Measurements from ENCODE around the gene UTP4. TPM values are rescaled to one million over a fixed set of nuclear protein-coding genes. Genes with fewer than 3 reads are reported as not detected.

The UTP4 gene
- total and polyA plus RNA-seq, 2 of the 8 experiments (the other 6 are each of a cell fraction or from before 2014, with no cell fraction given): 101 to 118 TPM

DNA sequence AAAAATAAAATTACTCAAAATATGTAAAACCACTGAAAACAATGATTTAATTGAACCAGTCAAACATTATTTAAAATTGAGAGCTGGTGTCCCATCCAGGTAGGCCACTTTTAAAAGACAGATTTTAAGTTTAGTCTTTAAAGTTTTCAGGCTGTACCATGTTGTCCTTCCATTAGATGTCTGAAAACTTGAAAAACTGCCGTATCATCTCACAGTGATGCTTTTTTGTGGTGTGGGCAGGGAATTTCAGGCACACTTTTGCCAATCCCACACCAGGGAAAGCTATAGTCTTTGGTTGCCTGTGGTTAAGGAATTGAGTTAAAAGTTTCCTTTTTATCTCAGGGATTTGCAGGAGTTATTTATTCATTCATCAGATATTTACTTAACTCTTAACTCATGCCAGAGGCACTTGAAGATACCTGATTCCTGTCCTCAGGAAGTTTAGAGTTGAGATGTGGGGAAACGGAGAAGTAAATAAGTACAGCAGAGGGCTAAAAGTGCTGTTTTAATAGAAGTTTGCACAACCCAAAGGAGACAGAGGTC is 57.7 kb downstream of the UTP4 start (continued):
- TF ChIP-seq, protein P1, sequence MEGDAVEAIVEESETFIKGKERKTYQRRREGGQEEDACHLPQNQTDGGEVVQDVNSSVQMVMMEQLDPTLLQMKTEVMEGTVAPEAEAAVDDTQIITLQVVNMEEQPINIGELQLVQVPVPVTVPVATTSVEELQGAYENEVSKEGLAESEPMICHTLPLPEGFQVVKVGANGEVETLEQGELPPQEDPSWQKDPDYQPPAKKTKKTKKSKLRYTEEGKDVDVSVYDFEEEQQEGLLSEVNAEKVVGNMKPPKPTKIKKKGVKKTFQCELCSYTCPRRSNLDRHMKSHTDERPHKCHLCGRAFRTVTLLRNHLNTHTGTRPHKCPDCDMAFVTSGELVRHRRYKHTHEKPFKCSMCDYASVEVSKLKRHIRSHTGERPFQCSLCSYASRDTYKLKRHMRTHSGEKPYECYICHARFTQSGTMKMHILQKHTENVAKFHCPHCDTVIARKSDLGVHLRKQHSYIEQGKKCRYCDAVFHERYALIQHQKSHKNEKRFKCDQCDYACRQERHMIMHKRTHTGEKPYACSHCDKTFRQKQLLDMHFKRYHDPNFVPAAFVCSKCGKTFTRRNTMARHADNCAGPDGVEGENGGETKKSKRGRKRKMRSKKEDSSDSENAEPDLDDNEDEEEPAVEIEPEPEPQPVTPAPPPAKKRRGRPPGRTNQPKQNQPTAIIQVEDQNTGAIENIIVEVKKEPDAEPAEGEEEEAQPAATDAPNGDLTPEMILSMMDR (IDR thresholded peaks at IDR 0.05; ENCODE audit: control extremely low read depth in 1 of 3, insufficient read depth in 1 of 3, low read depth in 1 of 3, low read length in 3 of 3): no peak
- TF ChIP-seq KDM5A (IDR thresholded peaks at IDR 0.05; ENCODE audit: low read length): no peak
- no peak for TF ChIP-seq KDM1A (IDR thresholded peaks at IDR 0.05; ENCODE audit: borderline replicate concordance, low read length)
- TF ChIP-seq RXRA (IDR thresholded peaks at IDR 0.05; ENCODE audit: insufficient read depth, low read depth, low read length): no peak
- no peak for TF ChIP-seq FOSL1 (IDR thresholded peaks at IDR 0.05; ENCODE audit: insufficient read depth, low read depth, low read length)
- no peak for TF ChIP-seq PHF8 (conservative IDR thresholded peaks at IDR 0.05; ENCODE audit: low read depth, low read length)

Measured in H1 (cell line).